Suprapubic skin (tissue), 4 donors: ENCODE results near the gene RGL4.

Experiments used
- EP300 ChIP-seq: sonication (generic); formaldehyde crosslinking; IDR thresholded peaks from one replicate; pipeline ENCODE4 v1.6.1; 2017; ENCODE audit warnings: antibody characterized with exemption
- POLR2A ChIP-seq, 2 donors: fragments of 450-650 bp; IDR thresholded peaks; one replicate each; pipeline ENCODE4 v1.6.1; 2017; ENCODE audit warnings: antibody characterized with exemption in 2 of 2, mild to moderate bottlenecking in 2 of 2, moderate library complexity in 2 of 2
- POLR2AphosphoS5 ChIP-seq, 3 donors: sonication (generic); formaldehyde crosslinking; IDR thresholded peaks; one replicate each; pipeline ENCODE4 v1.6.1; 2017; ENCODE audit warnings: antibody characterized with exemption in 3 of 3
- TF ChIP-seq, protein P1 (sequence below), 2 donors: fragments of 200-600 bp in 1 of 2; fragments of 450-650 bp in 1 of 2; sonication (generic) in 1 of 2; IDR thresholded peaks; one replicate each; pipeline ENCODE4 v1.5.1; 2016 to 2019; ENCODE audit warnings: antibody characterized with exemption in 2 of 2, mild to moderate bottlenecking in 1 of 2, moderate library complexity in 1 of 2

GRCh38 chr22:23651676-23652075 is 39.1 kb upstream of the RGL4 start:
- TF ChIP-seq EP300: no peak
- TF ChIP-seq, protein P1, sequence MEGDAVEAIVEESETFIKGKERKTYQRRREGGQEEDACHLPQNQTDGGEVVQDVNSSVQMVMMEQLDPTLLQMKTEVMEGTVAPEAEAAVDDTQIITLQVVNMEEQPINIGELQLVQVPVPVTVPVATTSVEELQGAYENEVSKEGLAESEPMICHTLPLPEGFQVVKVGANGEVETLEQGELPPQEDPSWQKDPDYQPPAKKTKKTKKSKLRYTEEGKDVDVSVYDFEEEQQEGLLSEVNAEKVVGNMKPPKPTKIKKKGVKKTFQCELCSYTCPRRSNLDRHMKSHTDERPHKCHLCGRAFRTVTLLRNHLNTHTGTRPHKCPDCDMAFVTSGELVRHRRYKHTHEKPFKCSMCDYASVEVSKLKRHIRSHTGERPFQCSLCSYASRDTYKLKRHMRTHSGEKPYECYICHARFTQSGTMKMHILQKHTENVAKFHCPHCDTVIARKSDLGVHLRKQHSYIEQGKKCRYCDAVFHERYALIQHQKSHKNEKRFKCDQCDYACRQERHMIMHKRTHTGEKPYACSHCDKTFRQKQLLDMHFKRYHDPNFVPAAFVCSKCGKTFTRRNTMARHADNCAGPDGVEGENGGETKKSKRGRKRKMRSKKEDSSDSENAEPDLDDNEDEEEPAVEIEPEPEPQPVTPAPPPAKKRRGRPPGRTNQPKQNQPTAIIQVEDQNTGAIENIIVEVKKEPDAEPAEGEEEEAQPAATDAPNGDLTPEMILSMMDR (IDR thresholded peaks at IDR 0.05): no peak
- TF ChIP-seq POLR2A (IDR thresholded peaks at IDR 0.05): no peak
- no peak for TF ChIP-seq POLR2AphosphoS5 (IDR thresholded peaks at IDR 0.05)
